IPS-NIHi11 (cell line): ENCODE data around the gene TRAF3.
"Not testable (repeated sequence)": the region's sequence is repeated elsewhere in the genome, so short reads cannot be mapped to it uniquely, and the experiment has no call there.

ENCODE experiments used
- DNase-seq: peaks from one replicate; pipeline ENCODE4 v3.0.0; 2012; ENCODE audit warnings: mixed read lengths, low spot score

The TRAF3 gene

DNA sequence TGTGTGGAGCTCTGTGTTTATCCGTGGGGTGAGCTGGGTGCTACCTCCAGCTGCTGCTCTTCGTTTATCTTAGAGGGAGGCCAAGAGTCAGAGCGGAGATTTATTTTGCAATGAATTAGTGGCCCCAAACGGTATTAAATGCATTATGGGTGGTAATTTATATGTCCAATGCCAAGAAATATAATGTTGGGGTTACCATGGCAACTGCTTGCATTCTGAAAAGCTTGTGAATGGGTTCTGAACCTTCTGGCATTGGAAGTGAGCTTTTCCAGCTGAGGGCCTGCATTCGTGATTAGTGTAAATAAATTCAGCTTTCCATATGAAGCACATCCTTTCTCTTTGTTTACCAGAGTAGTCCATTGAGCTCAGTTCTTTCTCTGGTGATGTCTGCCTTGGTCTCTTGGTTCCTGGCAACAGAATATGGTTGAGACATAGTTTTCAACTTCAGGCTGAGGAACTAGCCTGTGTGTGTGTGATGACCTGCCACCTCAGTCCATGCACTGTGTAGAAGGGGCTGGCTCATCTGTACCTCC, 51.8 kb downstream of the TRAF3 start:
- DNase-seq: no peak

DNA sequence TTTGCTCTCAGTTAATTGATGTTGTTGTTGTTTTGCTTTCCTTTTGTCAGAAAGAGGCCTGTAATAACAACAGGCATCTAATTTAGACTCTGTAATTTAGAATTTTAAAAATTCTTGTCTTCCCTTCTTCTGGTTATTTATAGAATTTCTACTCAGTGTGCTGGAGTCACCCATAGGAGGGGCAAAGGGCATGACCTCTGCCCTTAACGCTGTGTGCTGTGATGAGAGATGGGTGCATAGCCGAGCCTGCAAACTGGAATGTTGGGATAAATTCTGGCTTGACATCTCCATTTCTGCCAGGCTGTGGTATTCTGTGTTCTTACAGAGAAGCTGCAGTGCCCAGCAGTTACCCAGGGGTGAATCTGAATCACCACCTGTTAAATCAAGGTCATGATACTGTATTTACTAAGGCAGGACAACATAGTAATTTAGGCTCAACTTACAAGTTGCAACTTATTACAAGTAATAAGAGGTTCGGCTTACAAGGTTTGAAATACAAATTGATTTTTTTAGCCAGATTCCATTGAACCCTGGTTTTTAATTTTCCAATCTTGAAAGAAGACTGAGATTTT, 53.3 kb downstream of the TRAF3 start:
- no peak for DNase-seq

DNA sequence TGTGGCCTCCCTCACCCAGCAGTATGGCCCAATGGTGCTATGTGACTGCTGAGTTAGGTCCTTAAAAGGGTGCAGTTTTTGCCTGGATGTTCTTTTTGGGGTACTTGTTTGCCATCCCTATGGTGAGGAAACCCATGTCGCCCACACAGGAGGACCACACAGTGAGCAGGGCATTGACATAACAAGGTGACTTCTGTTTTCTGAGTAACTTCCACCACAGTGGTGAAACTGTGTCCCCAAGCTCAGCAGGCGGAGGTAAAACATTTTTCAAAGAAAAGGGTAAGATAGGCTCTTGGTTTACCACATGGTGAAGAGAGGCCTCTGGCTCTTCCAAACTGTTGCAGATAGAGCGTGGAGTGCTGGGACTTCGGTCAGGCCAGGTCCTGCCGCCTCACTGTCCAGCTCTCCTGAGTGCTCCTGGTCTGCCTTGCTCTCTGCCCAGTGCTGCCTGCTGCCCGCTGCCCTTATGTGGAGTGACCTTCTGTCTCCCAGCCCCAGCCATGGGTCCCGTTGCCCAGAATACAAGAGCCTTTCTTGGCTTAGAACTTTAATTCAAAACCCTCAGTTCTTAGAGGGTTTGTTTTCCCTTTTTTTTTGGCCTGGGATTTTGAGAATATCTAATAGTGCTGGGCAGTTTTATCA, 54.0 kb downstream of the TRAF3 start:
- DNase-seq: no peak

DNA sequence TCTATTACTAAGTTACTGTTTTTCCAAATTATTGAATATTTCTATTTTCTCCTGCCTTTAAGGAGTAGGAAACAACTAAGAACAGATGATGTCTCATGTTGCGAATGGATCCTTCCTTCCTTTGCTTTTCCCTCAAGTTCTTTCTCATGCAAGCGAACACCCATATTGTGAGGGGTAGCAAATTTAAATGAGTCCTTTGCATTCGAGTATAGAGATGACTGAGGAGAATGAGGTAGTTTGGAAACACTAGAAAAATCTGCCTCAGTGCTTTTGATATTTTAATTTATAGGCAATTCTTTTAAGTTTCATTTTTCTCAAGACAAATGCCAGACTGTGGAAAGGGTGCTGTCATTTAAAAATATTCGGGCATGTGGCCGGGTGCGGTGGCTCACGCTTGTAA, 56.1 kb downstream of the TRAF3 start:
- no peak for DNase-seq

DNA sequence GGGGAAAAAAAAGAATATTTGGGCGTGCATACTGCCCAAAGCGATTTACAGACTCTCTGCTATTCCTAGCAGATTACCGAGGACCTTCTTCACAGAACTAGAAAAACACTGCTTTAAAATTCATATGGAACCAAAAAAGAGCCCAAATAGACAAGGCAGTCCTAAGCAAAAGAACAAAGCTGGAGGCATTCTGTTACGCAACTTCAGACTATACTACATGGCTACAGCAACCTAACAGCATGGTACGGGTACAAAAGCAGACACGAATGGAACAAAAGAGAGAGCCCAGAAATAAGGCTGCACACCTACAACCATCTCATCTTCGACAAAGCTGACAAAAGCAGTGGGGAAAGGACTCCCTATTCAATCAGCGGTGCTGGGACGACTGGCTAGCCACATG, 56.7 kb downstream of the TRAF3 start:
- no peak for DNase-seq

DNA sequence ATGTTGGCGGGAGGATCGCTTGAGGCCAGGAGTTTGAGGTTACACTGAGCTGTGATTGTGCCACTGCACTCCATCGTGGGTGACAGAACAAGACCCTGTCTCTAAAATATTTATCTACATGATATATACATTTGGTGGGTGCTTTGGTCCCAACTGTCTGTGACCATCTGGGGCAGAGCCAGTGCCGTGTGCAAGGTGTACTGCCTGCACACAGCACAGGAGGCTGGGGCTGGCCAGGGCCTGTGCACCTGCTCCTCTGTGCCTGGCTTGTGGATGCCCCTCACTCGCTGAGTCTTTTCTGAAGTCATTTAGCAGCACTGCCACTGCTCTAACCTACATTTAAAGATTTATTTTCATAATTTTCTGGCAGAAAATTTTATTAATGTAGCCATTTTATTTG, 58.7 kb downstream of the TRAF3 start:
- DNase-seq: no peak

DNA sequence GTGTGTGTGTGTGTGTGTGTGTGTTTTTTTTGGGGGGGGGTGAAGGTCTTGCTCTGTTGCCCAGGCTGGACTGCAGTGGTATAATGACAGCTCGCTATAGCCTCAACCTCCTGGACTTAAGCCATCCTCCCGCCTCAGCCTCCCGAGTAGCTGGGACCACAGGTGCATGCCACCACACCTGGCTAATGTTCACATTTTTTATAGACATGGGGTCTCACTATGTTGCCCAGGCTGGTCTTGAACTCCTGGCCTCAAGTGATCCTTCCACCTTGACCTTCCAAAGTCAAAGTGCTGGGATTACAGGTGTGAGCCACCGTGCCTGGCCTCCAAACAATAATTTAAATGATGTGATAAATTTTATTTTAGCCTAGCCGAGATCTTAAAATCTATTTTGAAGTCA, 59.9 kb downstream of the TRAF3 start:
- DNase-seq: not testable (repeated sequence)

DNA sequence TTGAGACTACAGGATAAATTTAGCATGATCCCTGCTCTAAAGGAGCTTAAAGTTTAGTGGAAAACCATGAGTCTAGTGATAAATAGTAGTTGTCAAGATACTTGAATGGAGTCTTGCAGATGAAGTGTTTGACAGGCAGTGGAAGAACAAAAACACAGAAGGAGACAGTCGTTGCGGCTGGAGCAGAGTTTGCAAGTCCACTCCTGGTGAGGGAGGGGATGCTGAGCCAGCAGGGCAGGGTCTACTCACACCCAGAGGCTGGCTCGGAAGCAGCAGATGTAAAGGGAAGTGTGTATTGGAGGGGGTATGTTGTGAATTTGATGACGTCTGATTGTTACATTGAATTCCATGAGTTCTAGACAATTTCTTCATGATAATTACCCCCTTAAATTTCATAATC, 61.3 kb downstream of the TRAF3 start:
- DNase-seq: peak; percentile 40

DNA sequence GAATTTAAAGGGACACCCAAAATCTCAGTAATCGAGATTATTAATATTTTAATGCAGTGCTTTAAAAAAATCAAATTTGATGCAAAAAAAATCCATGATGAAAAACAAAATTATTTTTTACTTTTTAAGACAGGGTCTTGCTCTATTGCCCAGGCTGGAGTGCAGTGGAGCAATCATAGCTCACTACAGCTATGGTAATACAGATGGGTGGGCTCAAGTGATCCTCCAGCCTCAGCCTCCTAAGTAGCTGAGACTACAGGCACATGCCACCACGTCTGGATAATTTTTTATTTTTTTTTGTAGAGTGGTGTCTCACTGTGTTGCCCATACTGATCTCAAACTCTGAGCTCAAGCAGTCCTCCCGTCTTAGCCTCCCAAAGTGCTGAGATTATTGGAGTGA, 62.9 kb downstream of the TRAF3 start:
- no peak for DNase-seq

DNA sequence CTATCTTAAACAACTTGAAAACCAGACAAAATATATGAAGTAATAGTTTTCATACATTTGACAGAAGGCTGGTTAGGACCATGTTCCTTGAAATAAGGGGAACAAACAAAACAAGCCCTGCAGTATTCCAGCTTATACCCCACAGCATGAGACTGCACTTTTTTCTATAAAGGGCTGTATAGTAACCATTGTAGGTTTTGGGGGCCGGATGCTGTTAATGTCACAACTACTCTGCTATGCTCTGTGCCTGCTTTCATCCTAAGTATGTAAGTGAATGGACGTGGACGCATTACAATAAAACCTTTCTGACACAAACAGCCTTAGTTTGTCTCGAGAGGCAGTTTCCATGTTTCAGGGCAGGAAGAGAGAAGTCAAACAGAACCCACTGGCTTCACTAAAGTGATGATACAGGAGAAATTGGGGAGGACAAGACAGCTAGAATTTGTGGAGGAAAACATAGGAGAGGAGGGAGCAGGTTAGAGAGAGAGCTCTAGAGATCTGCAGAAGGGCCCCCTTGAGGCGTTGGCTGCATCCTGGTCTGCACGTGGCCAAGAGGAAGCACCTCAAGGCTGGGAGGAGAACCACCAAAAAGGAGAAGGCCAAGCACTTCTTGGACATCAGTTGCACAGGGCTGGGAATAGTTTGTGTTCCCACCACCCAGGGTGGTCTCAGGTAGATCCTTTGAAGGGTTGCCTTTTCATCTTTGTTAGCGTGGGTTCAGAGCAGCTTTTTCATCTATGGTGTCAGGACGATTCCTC, 63.7 kb downstream of the TRAF3 start:
- DNase-seq: no peak

DNA sequence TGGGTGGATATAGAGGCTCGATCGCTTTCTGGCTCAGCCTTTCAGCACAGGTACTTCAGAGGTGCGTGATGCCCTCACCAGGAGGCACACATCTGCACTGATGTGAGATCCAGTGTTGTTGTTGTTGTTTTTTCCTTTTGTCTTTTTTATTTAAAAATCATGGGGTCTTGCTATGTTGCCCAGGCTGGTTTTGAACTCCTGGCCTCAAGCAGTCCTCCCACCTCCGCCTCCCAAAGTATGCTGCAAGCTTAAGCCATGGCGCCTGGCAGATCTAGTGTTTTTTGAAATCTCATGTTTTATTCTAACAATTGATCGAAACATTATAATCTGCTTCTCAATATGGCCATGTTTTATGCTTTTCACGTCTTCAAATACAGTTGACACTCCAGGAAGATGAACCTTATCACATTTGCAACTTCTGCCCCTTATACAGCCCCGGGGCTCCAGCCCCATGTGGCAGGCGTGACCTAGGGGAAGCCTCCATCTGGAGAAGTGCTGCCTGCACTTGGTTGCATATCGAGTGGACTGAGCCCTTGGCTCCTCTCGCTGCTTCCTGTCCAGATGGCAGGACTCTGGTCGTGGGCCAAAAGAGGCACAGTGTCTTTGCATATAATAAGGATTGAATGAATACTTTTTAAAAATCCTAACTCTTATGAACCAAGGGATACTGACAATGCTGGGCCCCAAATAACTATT, 71.7 kb downstream of the TRAF3 start:
- no peak for DNase-seq

DNA sequence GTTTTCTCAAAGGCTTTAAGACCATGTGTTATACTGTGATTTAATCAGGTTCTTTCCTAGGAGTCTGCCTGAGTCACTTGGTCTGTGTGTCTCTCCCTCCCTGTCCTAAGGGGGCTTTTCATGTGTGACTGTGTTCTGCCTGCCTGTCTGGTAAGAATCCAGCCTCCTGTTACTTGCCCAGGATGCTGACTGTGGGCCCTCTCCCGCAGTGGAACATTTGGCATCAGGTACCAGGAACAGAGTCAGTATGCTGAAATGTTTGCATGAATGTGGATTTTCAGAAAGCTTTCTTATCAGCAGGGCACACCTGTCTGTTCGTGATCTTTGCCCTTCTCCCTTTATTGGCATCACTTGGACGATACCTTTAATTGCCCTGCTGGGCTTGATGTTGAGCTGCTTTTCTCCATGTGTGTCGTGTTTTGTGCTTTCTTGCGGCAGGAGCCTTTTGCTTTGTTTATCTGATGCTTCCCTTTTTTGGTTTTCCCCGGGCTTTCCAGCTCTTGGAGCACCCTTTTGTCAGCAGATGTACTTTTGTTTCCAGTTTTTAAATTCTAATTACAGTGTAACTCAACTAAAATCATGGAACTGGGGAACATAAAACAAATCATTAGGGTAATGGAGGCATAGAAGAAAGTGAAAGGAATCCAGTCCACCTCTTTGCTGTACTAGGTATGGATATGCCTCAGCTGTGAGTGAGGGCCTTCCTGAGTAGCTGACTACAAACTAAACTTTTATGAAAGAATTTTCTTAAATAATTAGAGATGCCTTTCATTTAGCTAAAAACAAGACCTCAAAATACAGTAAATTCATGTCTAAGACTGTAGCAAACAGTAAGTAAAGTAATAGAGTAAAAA, 72.5 kb downstream of the TRAF3 start:
- DNase-seq: no peak

DNA sequence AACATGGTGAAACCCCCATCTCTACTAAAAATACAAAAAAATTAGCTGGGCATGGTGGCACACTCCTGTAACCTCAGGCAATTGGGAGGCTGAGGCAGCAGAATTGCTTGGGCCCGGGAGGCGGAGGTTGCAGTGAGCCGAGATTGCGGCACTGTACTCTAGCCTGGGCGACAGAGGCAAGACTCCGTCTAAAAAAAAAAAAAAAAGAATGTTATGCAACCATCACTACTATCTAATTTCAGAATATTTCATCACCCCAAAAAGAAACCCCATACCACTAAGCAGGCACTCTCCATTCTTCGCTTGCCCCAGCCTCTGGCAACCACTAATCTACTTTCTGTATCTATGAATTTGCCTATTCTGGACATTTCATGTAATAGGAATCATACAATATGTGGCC, 76.4 kb downstream of the TRAF3 start:
- no peak for DNase-seq

DNA sequence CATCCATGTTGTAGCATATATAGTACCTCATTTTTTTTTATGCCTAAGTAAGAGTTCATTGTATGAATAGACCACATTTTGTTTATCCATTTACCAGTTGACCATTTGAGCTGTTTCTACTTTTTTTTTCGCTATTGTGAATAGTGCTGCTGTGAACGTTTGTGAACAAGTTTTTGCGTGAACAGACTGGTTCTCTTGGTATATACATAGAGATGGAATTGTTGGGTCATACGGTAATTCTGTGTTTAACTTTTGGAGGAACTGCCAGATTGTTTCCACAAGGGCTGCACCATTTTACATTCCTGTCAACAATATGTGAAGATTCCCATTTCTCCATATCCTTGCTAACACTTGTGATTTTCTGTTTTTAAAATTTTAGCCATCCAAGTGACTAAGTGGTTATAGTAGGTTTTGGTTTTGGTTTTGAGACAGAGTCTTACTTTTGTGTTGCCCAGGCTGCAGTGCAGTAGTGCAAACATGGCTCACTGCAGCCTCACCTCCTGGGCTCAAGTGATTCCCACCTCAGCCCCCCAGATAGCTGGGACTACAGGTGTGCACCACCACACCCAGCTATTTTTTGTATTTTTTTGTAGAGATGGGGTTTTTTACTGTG, 76.9 kb downstream of the TRAF3 start:
- DNase-seq: no peak

DNA sequence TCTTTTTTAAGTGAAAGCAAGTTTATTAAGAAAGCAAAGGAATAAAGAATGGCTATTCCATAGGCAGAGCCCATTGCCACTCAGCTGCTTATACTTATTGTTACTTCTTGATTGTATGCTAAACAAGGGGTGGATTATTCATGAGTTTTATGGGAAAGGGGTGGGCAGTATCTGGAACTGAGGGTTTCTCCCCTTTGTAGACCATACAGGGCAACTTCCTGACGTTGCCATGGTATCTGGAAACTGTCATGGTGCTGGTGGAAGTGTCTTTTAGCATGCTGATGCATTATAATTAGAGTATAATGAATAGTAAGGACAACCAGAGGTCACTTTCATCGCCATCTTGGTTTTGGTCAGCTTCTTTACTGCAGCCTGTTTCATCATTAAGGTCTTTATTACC, 78.9 kb downstream of the TRAF3 start:
- DNase-seq: no peak

DNA sequence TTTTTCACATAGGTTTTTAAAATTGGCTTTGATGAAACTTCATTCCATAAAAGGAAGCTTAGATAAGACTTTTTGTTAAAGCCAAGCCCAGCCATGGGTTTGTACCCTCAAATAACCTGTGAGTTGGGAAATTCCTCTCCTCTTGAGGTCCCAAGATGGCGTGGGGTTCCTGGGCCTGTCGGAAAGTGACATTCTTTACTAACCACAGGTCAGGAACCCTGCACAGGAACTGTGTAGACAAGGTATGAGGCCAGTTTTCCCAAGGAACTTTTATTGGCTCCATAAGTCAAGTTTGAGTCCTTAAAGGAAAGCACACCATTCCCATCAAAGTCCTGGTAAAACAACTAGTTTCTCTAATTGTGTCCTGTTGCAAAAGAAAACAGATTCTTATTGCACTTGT, 80.2 kb downstream of the TRAF3 start:
- DNase-seq: no peak

DNA sequence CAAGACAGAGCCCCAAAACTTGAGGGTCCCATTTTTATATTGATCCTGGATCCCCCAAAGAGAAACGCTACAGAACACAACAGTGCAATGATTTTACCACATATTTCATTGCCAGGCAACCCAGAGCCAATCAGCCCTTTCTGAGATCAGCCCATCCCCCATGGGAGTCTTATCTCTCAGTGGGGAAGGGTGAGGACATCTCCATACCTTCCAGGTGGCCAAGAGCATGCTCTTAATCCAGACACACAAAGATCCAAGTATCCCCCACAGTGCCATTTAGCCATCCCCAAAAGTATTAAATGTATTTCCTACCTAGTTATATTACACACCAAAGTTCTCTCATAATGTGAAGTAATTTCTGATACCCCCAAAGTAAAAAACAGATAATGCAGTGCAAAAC, 82.7 kb downstream of the TRAF3 start:
- DNase-seq: no peak

DNA sequence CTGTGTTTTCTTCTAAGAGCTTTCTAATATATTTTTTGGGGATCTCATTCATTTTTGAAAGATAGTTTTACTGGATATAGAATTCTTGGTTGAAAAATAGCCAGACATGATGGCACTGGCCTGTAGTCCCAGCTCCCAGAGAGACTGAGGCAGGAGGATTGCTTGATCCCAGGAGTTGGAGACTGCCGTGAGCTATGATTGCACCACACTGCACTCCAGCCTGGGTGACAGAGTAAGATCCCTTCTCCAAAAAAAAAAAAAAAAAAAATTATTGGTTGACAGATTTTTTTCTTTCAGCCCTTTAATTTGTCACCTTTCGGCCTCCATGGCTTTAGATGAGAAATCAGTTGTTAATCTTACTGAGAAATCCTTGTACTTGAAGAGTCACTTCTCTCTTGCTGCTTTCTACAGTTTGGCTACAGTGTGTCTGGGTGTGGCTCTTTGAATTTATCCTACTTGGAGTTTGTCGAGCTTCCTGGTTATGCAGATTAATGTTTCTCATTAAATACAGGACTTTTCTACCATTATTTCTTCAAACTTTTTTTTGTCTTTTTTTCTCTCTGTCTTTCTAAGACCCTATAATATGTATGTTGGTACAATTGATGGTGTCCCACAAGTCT, 85.0 kb downstream of the TRAF3 start:
- no peak for DNase-seq

DNA sequence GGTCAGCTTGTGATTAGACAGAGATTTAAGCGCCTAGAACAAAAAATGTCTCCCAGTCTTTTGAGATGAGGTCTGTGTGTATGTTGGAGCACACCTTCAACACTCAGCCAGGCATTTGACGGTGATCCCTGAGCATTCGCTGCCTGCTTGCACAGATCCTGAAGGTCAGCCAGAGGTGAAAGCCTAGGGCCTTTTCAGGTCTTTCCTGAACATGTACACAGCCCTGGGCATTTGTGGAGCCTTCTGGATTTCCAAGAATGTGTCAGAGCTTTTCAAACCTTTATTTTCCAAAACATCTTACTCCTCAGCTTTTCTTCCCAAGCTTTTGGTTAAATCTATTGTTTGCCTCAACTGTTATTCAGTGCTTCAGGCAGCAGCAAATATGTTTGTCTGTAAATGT, 86.1 kb downstream of the TRAF3 start:
- DNase-seq: no peak

DNA sequence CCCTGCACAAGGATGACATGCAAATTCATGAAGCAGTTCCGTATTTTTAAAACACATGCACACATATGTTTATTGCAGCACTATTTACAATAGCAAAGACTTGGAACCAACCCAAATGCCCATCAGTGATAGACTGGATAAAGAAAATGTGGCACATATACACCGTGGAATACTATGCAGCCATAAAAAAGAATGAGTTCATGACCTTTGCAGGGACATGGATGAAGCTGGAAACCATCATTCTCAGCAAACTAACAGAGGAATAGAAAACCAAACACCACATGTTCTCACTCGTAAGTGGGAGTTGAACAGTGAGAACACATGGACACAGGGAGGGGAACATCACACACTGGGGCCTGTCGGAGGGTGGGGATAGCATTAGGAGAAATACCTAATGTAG, 88.7 kb downstream of the TRAF3 start:
- DNase-seq: not testable (repeated sequence)
